Parathyroid adenoma (tissue), 2 donors: Measurements from ENCODE around the gene TXNRD2.
"Not testable (repeated sequence)": the region's sequence is repeated elsewhere in the genome, so short reads cannot be mapped to it uniquely, and the experiment has no call there.

Experiments
- H2AFZ ChIP-seq: fragments of 300-600 bp; sonication (generic); one replicate; pipeline ENCODE4 v1.7.0; 2017; ENCODE audit warnings: antibody characterized with exemption, mild to moderate bottlenecking
- H3K27ac ChIP-seq: fragments of 300-600 bp; sonication (generic); one replicate; pipeline ENCODE4 v1.7.0; 2017
- H3K27me3 ChIP-seq: fragments of 300-600 bp; sonication (generic); one replicate; pipeline ENCODE4 v1.7.0; 2017; ENCODE audit warnings: low read length; ENCODE audit not compliant: control insufficient read depth, insufficient read depth
- H3K36me3 ChIP-seq: fragments of 300-600 bp; sonication (generic); one replicate; pipeline ENCODE4 v1.7.0; 2017; ENCODE audit warnings: low read length; ENCODE audit not compliant: control insufficient read depth, insufficient read depth
- H3K4me1 ChIP-seq: fragments of 300-600 bp; sonication (generic); one replicate; pipeline ENCODE4 v1.7.0; 2017; ENCODE audit warnings: control low read depth
- H3K4me2 ChIP-seq: fragments of 300-600 bp; sonication (generic); one replicate; pipeline ENCODE4 v1.7.0; 2017; ENCODE audit warnings: low read length
- H3K4me3 ChIP-seq: fragments of 300-600 bp; sonication (generic); one replicate; pipeline ENCODE4 v1.7.0; 2017; ENCODE audit warnings: low read depth, low read length
- H3K79me2 ChIP-seq: fragments of 300-600 bp; sonication (generic); one replicate; pipeline ENCODE4 v1.7.0; 2017; ENCODE audit warnings: control low read depth
- H3K9ac ChIP-seq: fragments of 300-600 bp; sonication (generic); one replicate; pipeline ENCODE4 v1.7.0; 2017; ENCODE audit warnings: mild to moderate bottlenecking
- H3K9me3 ChIP-seq: fragments of 300-600 bp; sonication (generic); one replicate; pipeline ENCODE4 v1.7.0; 2017; ENCODE audit warnings: low read length; ENCODE audit not compliant: control insufficient read depth
- CTCF ChIP-seq: fragments of 300-600 bp; sonication (generic); IDR thresholded peaks from one replicate; pipeline ENCODE4 v1.7.0; 2017; ENCODE audit warnings: antibody characterized with exemption, mild to moderate bottlenecking
- donor health status: primary hyperparathyroidism.

TXNRD2 gene

GRCh38 chr22:19912271-19912999 is 29.2 kb downstream of the TXNRD2 start:
- Histone ChIP-seq H3K27me3 (no peaks in the 10 kb centered on the region), H3K4me2 (no peak overlapping the region), H3K27ac (no peak overlapping the region), H2AFZ (no peak overlapping the region), H3K9me3 (no peaks in the 10 kb centered on the region), H3K4me3 (no peak overlapping the region), H3K79me2 (no peaks in the 10 kb centered on the region), H3K36me3 (no peaks in the 10 kb centered on the region), H3K9ac (no peak overlapping the region), H3K4me1 (no peaks in the 10 kb centered on the region)
- no peak for TF ChIP-seq CTCF

GRCh38 chr22:19911540-19912270 is 29.9 kb downstream of the TXNRD2 start:
- Histone ChIP-seq H3K4me3 (no peak overlapping the region), H3K4me1 (no peaks in the 10 kb centered on the region), H3K9ac (no peak overlapping the region), H3K36me3 (no peaks in the 10 kb centered on the region), H3K79me2 (no peaks in the 10 kb centered on the region), H2AFZ (no peak overlapping the region), H3K9me3 (no peaks in the 10 kb centered on the region), H3K27me3 (no peaks in the 10 kb centered on the region), H3K4me2 (no peak overlapping the region), H3K27ac (no peak overlapping the region)
- no peak for TF ChIP-seq CTCF

GRCh38 chr22:19910180-19910744 is 31.4 kb downstream of the TXNRD2 start:
- H3K27ac ChIP-seq = no peak overlapping the region
- TF ChIP-seq CTCF = no peak
- H3K36me3 ChIP-seq = no peaks in the 10 kb centered on the region
- no peak overlapping the region for H2AFZ ChIP-seq
- no peaks in the 10 kb centered on the region for H3K4me1 ChIP-seq
- H3K9ac ChIP-seq = no peak overlapping the region
- H3K79me2 ChIP-seq = no peaks in the 10 kb centered on the region
- no peaks in the 10 kb centered on the region for H3K27me3 ChIP-seq
- H3K9me3 ChIP-seq = no peaks in the 10 kb centered on the region
- H3K4me3 ChIP-seq = no peak overlapping the region
- no peak overlapping the region for H3K4me2 ChIP-seq

GRCh38 chr22:19909350-19910179 is 32.1 kb downstream of the TXNRD2 start:
- H3K27me3 ChIP-seq = no peaks in the 10 kb centered on the region
- H3K4me1 ChIP-seq = no peaks in the 10 kb centered on the region
- no peak overlapping the region for H3K9ac ChIP-seq
- no peak overlapping the region for H3K4me3 ChIP-seq
- no peak overlapping the region for H3K27ac ChIP-seq
- H2AFZ ChIP-seq = no peak overlapping the region
- no peaks in the 10 kb centered on the region for H3K36me3 ChIP-seq
- H3K4me2 ChIP-seq = no peak overlapping the region
- H3K9me3 ChIP-seq = no peaks in the 10 kb centered on the region
- no peaks in the 10 kb centered on the region for H3K79me2 ChIP-seq
- TF ChIP-seq CTCF = peak; percentile 79

- not testable (repeated sequence) for H3K9ac ChIP-seq, H2AFZ ChIP-seq, H3K36me3 ChIP-seq, H3K4me1 ChIP-seq, H3K27ac ChIP-seq, H3K79me2 ChIP-seq, H3K4me3 ChIP-seq, H3K4me2 ChIP-seq, H3K9me3 ChIP-seq, H3K27me3 ChIP-seq
Observed at GRCh38 chr22:19907902-19908301, 33.7 kb downstream of the TXNRD2 start.

- not testable (repeated sequence) for H3K4me3 ChIP-seq, H3K9me3 ChIP-seq, H3K36me3 ChIP-seq
Observed at GRCh38 chr22:19906864-19907263, 34.8 kb downstream of the TXNRD2 start.

More at GRCh38 chr22:19906864-19907263, 34.8 kb downstream of the TXNRD2 start:
- H3K27me3 ChIP-seq, H2AFZ ChIP-seq, H3K4me2 ChIP-seq, H3K27ac ChIP-seq, H3K4me1 ChIP-seq, H3K79me2 ChIP-seq, H3K9ac ChIP-seq: not testable (repeated sequence)
